ENCODE data around the gene DENND11.
A peak's percentile ranks its signal among the peaks of the same experiment; 100 is the strongest.

DENND11 gene

DNA sequence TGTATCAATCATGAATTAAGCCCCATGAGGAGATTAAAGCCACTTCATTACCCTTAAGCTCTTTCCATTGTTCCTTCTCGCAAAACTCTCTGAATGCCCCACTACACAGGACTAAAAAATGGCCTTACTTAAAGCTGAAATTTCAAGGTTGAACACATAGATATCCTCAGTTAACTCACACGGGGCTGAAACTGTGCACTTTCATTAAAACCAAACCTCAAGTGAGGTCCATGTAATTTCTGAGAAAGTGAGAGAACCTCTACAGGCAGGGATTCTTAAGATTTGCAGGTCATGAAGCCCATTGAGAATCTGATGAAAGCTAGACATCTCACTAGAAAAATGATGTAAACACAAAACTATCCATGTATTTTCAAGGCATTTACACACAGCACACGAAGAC, 15.9 kb downstream of the DENND11 start:
- no peak for DNase-seq (ENCODE audit: low spot score)
- FAIRE-seq = no peak

GRCh38 chr7:141685285-141686023, 16.5 kb downstream of the DENND11 start:
- DNase-seq (ENCODE audit: low spot score) (no peak), FAIRE-seq (no peak)

DNA sequence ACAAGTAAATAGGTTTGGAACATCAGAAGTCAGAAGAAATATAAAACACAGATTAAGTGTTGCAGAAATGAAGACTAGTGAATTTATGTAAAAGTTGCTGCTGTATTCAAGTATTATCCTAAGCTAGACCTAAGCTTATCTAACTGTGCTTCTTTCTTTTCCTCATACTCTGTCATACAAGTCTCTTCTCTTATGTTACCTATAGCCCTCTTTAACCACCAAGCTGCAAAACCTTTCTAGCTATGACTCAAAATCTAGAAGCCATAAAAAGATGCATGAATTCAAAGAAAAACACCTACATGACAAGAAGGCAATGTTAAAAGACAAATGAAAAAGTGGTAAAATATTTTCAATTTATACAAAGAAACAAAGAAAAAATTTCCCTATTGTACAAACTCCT, 23.0 kb downstream of the DENND11 start:
- DNase-seq (ENCODE audit: low spot score) (no peak), FAIRE-seq (no peak)

GRCh38 chr7:141676618-141677017, 25.3 kb downstream of the DENND11 start:
- no peak for DNase-seq (ENCODE audit: low spot score)
- no peak for FAIRE-seq

GRCh38 chr7:141675436-141676215, 26.3 kb downstream of the DENND11 start:
- DNase-seq (ENCODE audit: low spot score) (no peak), FAIRE-seq (no peak)

DNA sequence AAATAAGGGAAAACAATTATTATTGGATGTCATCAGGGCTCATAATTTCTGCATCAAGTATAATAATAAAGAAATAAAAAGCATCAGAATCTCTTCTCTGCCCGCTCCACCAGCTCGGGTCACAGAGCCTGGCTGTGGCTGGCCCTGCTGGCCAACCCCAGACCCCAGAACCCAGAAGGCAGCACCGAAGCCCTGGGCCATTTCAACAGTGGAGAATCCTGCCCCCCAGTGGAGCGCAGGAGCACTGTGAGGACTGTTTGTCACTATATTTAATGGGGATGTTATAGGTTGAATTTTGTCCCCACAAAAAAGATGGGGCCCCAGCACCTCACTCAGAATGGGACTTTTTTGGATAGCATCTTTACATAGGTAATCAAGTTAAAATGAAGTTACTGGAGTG, 27.3 kb downstream of the DENND11 start:
- DNase-seq (ENCODE audit: low spot score) (peak; percentile 34), FAIRE-seq (no peak)

- DNase-seq (ENCODE audit: low spot score) = peak; percentile 65
- FAIRE-seq = peak; percentile 9
Measured at GRCh38 chr7:141674171-141674671, 27.7 kb downstream of the DENND11 start.

DNA sequence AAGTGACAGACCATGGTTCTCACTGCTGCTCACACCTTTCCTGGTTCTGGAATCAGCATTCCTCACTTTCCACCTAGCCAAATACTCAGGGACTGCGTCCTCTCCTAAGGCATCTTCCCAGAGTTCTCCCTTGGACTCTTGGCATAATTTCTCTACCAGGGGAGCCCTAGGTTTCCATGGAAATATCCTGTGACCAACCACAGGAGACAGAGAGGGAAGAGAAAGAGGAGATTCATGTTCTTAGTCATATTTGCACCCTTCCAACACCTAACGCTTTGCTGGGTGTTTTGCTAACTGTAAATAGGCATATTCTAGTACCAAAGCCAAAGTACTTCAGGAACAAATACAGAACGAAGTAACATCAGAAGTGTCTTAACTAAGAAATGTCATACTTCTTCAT, 28.6 kb downstream of the DENND11 start:
- FAIRE-seq (no peak), DNase-seq (ENCODE audit: low spot score) (no peak)

- DNase-seq (ENCODE audit: low spot score) (no peak), FAIRE-seq (no peak)
Measured at GRCh38 chr7:141671705-141672496, 30.1 kb downstream of the DENND11 start.

DNA sequence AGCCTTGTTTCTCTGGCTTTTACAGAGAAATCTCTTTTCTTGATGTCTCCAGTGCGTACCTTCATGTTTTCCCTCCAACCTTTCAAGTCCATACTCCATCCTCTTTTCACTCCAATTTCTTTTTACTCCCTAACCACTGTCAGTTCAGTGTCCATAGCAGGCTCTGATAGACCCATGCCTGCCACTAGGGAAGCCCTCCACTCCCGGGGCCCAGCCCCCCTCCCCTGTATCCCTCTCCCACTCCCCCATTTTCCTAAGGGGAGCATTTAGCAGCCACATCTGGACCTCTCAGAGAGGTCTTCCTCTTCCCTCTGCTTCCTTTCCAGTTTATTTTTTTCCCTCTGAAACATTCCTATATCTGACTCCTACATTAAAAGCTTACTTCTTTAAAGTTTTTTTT, 33.1 kb downstream of the DENND11 start:
- FAIRE-seq (no peak), DNase-seq (ENCODE audit: low spot score) (no peak)

DNA sequence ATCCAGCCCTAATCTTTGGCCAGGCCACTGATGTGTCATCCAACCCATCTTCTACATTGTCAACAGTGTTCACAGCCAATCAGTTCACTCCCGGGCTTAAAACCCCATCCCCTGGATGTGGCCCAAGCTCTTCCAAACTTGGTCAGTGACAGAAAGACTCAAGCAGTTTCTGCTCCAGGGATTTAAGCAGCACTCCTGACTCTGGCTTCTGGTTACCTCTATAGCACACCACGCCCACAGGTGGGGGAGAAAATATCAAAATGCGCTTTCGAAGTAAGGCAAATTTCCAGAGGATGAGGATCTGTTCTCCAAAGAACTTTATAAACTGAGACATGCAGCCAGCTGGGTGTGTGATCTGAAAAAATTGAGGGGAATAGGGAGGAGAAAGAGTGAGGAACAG, 35.9 kb downstream of the DENND11 start:
- DNase-seq (ENCODE audit: low spot score) (no peak), FAIRE-seq (no peak)

DNA sequence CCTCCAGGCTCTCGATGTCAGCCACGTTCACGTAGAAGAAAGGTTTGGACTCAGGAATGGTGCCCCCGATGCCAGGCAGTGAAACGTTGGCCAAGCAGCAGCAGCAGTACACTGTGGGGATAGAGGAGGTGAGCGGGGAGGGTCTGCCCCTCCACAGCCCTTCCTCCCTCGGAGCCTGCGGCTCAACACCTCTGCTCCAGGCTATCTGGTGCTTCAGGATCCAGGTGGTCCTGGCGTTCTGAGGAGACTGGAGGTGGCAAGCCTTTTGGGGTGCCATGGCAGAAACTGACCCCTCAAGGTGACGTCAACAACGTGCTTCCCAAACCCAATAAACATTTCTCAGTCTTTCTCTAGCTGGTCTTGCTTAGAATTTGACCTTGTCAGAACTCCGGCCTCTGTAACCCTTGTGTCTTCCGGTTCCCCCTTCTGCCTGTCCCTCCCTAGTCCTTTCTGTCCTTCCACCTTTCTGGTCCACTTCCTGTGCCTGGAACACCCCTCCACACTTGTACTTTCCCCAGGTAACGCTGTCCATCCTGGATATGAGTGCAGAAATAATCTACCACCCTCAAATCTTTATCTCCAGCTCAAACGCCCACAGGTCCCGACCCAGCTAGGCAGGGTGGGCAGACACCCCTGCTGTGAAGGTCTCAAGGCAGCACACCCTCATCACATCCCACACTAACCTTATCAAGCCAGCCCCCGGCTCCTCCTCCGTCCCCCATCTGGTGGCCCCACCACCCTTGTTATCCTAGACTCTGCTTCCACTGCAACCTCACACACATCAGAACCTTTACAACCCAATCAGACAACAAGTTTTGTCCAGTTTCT, 36.5 kb downstream of the DENND11 start:
- FAIRE-seq = no peak
- DNase-seq (ENCODE audit: low spot score) = no peak

DNA sequence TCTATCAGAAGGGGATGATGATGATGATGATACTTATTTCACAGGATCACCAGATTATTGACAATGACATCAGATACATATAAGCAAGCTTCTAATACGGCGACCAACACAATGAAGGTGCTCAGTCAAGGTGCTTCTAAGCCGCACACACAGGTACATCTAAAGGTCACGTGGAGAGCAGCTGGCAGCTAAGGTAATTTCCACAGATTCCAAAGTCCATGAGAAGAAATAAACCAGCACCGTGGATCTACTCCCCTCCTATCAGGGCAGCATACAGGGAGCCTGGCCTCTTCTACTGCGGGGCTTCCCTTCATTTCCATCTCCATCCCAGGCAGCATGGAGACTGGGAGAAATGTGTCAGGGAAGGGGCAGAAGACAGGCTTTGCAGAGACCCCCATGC, 37.5 kb downstream of the DENND11 start:
- no peak for FAIRE-seq
- DNase-seq (ENCODE audit: low spot score) = no peak

DNA sequence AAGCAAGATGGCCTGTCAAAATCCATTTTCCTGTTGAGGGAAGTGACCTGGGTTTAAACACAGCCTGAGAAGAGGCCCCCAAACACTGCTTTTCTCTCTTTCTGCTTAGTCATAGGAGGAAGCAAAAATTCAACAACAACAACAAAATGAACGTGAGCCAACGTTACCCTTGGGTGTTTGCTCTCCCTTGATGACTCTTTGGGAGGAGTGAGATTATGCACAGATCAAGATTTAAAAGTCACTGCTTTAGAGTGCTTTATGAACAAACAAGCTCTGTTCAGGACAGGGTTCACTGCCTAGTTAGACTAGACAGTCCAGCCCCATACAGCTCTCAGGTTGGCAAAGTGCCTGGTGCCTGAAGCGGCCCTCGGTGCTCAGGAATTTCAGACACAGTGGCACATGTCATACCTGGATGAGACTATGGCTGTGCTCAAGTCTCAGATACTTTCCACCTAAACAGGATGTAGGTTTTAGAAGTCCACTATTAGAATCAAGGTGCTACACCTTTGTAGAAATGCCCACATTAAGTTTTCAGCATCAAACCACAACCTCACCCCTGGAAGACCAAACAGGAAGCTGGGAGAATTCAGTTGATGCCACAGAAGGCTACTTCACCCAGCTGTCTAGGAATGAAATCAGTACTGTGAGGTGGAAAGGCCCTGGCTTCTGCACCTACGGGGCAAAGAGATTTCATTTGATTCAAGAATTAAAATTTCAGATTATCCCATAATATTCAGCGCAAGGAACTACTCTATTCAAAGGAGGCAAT, 38.7 kb downstream of the DENND11 start:
- no peak for FAIRE-seq
- no peak for DNase-seq (ENCODE audit: low spot score)

GRCh38 chr7:141660259-141660658, 41.7 kb downstream of the DENND11 start:
- FAIRE-seq (no peak), DNase-seq (ENCODE audit: low spot score) (no peak)

GRCh38 chr7:141659501-141659900, 42.5 kb downstream of the DENND11 start:
- DNase-seq (ENCODE audit: low spot score) (no peak), FAIRE-seq (no peak)

GRCh38 chr7:141654551-141654950, 47.4 kb downstream of the DENND11 start:
- peak; percentile 49 for DNase-seq (ENCODE audit: low spot score)
- no peak for FAIRE-seq

DNA sequence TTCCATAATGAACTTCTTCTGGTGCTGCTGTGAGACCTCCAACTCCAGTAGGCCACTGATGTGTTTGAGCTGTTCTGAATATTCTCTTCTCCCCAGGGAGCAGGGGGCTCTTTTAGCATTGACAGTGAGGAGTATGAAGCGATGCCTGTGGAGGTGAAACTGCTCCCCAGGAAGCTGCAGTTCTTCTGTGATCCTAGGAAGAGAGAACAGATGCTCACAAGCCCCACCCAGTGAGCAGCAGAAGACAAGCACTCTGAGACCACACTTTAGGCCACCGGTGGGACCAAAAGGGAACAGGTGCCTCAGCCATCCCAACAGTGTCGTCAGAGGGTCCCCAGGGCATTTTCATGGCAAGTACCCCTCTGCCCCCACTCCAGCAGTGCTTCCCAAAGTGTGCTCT, 49.3 kb downstream of the DENND11 start:
- no peak for DNase-seq (ENCODE audit: low spot score)
- no peak for FAIRE-seq

Data from urothelium cell line (cell line).